GM21515 (cell line): ENCODE data around the gene ACBD6.
"Not testable (repeated sequence)": the region's sequence is repeated elsewhere in the genome, so short reads cannot be mapped to it uniquely, and the experiment has no call there.

ENCODE experiments used
- ATAC-seq: cut with Tn5 transposase; IDR thresholded peaks from one replicate; pipeline ENCODE4 v1.9.1; 2021; ENCODE audit not compliant: unreplicated experiment

The ACBD6 gene

DNA sequence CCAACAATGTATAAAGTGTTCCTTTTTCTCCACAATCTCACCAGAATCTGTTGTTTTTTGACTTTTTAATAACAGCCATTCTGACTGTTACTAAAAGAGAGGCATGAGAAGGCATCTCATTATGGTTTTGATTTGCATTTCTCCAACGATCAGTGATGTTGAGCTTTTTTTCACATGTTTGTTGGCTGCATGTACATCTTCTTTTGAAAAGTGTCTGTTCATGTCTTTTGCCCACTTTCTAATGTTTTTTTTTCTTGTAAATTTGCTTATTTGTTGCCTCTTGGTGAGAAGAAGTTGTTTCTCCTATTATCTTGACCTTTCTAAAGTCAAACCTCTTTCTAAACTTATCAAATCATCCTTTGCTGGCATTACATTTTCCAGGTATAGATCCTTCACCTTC lies 80.8 kb downstream of the ACBD6 start:
- ATAC-seq: no peak

DNA sequence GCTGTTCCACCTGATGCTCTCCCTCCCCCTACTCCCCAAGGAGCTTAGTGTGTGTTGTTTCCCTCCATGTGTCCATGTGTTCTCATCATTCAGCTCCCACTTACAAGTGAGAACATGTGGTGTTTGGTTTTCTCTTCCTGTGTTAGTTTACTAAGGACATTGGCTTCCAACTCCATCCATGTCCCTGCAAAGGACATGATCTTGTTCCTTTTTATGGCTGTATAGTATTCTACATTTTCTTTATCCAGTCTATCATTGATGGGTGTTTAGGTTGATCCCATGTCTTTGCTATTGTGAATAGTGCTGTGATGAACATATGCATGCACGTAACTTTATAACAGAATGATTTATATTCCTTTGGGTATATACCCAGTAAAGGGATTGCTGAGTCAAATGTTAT lies 81.2 kb downstream of the ACBD6 start:
- ATAC-seq: not testable (repeated sequence)

DNA sequence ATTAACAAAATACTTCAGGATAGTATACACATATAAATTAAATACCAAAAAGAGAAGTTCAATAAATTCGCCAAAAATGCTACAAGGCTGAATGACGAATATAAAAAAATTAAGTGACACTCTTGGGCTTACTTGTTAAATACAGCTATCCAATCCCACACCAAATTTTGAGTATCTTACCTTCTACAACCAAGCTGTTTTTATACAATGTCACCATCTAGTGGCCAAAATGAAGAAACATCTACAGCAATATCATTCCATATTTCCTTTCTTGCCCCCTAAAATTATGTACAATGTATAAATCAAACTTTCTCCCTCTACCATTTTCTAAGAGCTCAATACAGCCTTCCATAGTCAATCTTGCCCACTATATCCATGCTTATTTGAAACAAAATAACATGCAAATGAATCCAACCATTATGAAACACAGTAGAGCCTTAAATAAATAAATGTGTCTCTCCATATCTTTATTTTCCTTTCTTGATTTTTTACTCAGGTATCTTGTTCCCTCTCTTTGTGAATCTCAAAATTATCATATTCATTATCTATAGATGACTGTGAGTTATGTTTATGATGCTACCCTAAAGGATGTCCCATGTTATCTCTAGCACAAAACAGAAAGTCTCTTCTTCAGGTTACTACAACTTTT lies 86.3 kb downstream of the ACBD6 start:
- ATAC-seq: no peak

DNA sequence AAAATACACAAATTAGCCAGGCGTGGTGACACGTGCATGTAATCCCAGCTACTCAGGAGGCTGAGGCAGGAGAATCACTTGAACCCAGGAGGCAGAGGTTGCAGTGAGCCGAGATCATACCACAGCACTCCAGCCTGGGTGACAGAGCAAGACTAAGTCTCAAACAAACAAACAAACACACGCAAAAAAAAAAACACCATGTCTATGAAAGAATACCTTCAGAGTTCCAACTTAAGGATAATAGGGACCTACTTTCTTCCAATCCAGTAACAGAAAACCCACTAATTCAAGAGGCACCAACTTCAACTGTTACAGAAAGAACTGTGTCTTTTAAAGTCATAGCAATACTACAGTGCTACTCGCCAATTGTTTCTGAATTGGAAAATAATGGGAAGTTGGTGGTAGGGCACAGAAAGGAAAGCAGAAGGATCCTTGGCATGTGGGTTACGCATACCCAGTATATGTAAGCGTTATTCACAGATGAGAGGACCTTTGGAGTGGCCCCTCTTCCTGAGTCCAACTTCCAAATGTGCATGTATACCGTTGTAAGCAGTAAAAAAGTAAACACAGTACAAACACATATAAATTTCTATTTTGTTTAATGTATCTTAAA lies 87.0 kb downstream of the ACBD6 start:
- ATAC-seq: no peak

DNA sequence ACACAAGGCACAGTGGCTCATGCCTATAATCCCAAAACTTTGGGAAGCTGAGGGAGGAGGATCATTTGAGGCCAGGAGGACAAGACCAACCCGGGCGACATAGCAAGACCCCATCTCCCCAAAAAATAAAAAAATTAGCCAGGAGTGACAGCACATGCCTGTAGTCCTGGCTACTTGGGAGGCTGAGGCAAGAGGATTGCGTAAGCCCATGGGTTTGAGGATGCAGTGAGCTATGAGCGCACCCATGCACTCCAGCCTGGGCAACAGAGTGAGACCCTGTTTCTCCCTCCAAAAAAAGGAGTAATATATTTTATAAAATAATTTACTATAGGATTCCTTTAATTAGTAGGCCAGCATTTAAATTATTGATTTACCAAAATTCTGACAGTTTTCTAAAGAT lies 89.8 kb downstream of the ACBD6 start:
- ATAC-seq: no peak

DNA sequence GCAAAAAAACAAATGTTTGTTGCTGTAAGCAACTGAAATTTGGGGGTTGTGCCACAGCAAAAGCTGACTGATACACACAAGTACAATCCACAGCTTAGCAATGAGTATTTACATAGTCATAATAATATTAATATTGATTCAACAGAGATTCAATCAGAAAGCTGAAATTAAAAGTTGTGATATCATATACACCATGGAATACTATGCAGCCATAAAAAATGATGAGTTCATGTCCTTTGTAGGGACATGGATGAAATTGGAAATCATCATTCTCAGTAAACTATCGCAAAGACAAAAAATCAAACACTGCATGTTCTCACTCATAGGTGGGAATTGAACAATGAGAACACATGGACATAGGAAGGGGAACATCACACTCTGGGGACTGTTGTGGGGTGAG lies 94.2 kb downstream of the ACBD6 start:
- ATAC-seq: not testable (repeated sequence)

DNA sequence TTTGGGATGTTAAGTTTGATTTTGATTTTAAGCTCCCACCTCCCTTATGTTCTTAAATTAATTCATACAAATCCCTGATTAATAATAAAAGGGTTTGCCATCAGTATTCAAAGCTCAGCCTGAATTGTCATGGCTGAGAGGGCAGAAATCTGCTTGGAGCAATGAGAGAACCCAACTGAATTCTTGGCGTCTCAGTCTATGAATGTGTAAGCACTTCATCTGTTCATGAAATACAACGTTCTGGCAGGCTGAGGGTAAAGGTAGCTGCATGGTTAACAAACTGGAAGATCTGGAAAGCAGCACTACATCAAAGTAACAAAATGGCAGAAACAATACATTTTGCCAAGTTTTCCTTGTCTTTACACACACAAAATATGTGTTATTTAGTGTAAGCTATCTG lies 95.3 kb downstream of the ACBD6 start:
- ATAC-seq: no peak

DNA sequence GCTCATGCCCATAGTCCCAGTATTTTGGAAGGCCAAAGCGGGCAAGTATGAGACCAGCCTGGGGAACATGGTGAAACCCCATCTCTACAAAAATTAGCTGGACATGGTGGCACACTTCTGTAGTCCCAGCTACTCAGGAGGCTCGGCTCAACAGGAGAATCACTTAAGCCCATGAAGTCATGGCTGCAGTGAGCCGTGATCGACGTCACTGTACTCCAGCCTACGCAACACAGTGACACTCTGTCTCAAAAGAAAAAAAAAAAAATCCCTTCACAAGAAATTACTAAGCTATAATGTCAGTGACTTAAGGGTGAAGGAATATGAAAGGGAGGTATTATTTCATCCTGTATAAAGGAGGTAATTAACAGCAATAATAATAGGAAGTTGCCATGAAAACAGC lies 99.8 kb downstream of the ACBD6 start:
- no peak for ATAC-seq

DNA sequence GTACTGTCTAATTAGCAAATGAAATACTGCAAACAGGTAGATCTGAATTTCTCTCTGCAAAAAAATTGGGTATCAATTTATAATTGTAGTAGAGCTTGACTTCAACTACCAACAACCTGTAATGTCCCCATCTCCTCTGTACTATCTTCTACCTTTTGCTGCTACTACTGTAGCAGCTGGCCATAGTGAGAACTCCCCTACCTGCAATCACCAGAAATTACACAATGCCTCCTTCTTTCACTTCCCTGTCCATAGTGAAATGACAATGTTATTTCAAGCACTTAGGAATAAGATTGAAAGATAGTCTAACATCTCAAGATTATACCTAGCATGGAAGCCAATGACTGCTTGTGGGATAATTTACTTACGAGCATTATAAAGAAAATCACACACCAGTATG lies 100.4 kb downstream of the ACBD6 start:
- ATAC-seq: no peak

DNA sequence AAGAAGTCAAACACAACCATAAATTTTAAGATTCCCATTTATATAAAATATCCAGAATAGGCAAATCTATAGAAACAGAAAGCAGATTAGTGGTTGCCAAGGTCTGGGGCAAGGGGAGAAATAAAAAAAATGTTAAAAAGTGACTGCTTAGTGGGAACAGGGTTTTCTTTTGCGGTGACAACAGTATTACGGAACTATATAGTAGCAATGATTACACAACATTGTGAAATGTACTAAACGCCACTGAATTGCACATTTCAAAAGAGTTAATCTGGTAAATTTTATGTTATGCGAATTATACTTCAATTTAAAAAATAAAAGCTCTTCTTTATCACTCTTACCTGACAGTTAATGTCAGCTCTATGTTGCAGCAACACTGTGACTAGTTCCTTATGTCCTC lies 105.2 kb downstream of the ACBD6 start:
- ATAC-seq: no peak

DNA sequence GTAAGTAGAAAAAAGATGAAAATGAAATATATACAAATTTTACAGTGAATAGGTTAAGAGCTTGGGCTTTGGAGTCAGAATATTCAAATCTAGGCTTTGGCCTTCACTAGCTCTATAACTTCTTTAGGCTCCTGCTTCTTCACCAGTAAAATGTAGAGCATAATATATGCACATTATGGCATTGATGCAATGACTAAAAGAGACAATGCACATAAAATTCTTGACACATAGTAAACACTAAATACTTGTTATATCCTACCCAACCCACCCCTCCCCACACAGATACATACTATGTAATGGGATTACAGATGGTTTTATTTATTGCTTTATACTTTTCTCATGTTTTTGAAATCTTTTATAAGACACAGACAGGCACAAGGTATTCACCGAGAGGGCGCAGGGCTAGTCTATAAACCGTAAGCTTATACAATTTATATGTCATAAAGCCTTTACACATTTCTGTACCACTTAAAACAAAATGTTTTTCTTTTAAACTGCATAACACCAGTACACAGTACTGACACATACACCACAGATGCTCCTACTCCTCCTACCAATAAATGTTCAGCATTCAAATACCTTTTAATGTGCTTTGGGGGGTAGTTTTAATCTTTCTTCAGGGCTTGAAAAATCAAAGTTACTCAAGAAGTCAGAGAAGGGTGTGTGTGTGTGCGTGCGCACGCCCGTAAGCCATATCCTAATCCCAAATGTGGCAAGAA lies 109.8 kb downstream of the ACBD6 start:
- no peak for ATAC-seq

DNA sequence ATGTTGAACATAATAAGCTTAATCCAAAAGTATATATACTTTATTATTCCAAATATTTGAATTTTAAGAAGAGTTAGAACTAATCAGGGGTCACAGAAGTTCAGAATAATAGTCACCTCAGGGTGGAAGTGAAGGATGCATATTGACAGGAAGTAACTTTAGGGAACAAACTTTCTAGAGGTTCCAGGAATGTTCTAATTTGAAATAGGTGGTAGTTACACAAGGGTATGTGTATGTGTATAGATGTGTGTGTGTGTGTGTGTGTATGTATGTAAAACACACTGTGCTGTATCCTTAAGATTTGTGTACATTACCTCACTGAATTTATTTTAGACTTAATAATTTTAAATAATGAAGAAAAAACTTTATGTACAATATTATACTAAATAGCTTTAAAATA lies 110.4 kb downstream of the ACBD6 start:
- no peak for ATAC-seq

DNA sequence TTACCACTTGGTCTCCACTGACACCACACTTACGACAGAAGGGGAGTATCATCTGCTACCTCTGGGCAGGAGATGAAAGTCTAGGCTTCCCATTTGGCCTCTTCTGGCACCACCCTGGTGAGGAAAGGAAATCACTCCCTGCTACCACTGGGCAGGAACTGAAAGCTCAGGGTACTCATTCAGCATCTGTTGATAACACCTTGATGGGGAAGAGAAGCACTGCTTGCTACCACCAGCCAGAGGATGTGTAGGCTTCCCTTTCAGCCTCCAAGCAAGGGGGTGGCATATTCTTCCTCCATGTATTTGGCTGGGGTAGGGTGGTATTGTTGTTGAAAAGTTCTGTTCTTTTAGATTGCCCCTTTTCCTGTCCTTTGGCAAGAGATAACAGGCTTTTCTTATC lies 115.0 kb downstream of the ACBD6 start:
- ATAC-seq: no peak

DNA sequence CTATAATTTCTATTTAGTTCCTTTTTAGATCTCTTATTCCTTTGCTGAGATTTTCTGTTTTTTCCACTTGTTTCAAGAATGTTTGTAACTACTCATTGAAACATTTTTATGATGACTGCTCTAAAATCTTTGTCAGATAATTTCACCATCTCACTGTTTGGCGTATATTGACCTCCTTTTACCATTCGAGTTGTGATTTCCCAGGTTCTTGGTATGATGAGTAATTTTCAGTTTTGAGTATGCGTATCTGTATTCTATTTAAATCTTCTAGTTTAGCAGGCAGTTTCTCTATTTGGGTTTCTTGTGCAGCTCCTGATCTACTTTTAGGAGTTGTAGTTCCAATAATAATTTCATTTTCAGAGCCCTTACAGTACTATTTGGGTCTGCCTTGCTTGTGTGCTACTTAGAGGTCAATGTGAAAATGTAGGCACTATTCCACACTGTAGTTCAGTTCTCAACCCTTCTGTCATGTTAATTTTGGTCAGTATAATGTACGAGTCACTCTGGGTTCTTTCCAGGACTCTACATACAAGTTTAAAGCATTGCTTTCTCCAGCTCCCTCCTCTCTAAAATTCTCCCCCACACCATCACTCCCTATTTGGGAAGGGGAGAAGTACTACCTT lies 115.5 kb downstream of the ACBD6 start:
- no peak for ATAC-seq

DNA sequence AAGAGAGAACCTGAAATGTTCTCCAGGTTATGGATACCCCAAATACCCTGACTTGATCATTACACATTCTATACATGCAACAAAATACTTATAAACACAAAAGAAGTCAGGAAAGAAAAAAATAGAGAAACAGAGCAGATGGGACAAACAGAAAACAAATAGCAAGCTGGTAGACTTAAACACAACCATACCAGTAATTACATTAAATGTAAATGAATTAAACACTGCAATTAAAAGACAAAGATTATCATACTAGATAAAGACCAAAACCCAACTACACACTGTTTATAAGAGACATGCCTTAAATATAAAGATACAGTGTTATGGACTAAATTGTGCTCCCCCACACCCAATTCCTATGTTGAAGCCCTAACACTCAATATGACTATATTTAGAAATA lies 117.2 kb downstream of the ACBD6 start:
- ATAC-seq: no peak

DNA sequence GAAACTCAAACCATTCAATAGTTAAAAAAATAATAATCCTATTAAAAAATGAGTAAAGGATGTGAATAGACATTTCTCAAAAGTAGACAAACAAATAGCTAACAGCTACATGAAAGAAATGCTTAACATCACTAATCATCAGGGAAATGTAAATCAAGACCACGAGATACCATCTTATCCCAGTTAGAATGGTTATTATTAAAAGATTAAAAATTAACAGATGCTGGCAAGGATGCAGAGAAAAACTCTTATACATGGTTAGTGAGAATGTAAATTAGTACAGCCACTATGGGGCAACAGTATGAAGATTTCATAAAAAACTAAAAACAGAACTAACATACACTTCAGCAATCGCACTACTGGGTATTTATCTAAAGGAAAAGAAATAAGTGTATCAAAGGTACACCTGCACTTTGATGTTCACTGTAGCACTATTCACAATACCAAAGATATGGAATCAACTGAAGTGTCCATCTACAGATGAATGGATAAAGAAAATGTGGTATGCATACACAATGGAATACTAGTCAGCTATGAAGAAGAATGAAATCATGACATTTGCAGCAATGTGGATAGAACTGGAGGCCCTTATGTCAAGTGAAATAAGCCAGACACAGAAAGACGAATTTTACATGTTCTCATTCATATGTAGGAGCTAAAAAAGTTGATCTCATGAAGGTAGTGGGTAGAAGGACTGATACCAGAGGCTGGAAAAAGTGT lies 117.9 kb downstream of the ACBD6 start:
- no peak for ATAC-seq

DNA sequence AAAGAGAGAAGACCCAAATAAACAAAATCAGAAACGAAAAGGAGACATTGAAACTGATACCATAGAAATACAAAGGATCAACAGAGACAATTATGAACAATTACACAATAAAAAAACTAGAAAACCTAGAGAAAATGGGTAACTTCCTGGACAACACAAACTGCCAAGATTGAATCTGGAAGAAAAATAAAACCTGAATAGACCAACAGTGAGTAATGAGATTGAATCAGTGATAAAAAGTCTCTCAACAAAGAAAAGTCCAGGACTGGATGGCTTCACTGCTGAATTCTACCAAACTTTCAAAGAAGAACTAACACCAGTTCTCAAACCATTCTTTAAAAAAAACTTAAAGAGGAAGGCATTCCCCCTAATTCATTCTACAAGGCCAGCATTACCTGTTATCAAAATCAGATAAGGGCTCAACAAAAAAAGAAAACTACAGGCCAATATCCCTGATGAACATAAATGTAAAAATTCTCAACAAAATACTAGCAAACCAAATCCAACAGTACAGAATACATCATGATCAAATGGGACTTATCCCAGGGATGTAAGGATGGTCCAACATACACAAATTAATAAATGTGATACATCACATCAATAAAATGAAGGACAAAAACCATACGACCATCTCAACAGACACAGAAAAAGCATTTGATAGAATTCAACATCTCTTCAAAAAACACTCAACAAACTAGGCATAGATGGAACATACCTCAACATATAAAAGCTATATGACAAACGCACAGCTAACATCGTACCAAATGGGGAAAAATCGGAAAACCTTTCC lies 119.9 kb downstream of the ACBD6 start:
- no peak for ATAC-seq

DNA sequence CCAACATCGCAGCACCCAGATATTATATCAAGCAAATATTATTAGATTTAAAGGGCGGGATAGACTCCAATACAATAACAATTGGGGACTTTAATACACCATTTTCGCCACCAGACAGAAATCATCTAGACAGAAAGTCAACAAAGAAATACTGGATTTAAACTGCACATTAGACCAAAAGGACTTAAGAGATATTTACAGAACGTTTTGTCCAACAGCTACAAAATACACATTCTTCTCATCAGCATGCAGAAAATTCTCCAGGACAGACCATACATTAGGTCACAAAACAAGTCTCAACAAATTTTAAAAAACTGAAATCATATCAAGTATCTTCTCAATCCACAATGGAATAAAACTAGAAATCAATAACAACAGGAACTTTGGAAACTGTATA lies 121.2 kb downstream of the ACBD6 start:
- no peak for ATAC-seq

DNA sequence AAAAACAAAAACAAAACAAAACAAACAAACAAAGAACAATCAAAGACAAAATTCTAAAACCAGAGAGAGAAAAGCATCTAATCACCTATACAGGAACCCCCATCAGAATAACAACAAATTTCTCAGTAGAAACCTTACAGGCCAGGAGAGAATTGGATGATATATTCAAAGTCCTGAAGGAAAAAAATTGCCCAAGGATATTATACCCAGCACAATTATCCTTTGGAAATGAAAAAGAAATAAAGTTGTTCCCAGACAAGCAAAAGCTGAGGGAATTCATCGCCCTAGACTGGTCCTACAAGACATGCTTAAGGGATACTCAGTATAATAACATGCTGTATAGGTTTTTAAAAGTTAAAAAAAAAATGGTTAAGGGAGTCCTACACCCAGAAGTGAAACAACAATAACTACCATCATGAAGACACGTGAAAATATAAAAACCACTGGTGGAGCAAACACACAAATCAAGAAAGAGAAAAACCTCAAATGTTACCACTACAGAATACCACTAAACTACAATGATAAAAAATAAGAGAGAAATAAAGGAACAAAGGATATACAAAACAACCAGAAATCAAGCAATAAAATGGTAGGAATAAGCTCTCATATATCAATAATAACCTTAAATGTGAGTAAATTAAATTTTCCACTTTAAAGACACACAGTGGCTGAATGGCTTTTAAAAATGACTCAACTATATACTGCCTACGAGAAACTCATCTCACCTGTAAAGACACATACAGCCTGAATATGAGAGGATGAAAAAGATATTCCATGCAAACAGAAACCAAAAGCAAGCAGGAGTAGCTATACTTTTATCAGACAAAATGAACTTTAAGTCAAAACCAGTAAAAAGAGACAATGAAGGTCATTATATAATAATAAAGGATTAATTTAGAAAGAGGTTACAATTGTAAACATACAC lies 121.9 kb downstream of the ACBD6 start:
- no peak for ATAC-seq

DNA sequence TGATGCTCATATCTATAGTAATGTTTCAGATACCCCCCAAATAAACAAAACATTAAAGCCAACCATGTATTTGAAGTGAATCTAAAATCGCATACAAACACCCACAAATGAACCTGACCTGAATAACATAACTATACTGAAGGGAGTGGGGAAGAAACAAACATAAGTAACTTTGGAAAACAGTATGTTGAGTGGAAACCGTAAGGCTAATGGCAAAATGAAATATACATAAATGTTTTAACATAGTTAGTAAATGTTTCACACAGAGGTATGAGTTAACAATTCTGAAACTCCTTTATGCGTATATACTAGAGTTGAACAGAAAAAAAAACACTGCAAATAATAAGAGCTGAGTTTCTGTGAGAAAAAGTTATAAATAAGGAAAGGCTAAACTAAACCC lies 125.6 kb downstream of the ACBD6 start:
- ATAC-seq: no peak
